ENCODE data around the gene SLC22A12. TPM values are rescaled to one million over a fixed set of nuclear protein-coding genes. Genes with fewer than 3 reads are reported as not detected.

The SLC22A12 gene
- total RNA-seq, 1 donor from 2014 or later, result not detected

DNA sequence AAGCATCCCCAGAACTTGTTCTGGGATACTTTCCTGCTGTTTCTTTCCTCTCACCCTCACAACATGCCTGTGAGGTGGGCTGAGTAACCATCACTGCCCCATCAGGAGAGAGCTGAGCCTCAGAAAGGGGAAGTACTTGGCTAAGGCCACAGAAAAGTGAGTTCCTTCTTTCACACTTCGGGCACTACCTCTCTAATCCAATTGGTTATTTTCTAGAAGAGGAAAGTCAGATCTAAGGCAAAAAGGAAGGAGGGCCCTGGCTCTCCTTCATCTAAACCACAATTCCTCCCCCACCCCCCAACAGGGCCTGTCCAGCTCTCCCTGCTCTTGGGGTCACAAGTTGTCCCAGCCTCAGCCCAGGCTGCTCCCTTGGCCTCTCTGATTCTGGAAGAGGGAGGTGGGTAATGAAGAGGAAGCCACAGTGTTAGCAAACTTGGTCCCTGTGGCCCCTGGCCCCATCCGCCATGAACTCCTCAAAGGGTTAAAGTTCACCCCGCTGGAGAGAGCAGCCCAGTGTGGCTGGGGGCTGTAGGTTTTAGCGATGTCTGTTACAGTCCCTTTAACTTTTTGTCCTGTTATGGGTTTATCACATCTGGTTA is 34.0 kb downstream of the SLC22A12 start:
- no peak for DNase-seq (ENCODE audit: low spot score)

- DNase-seq (ENCODE audit: low spot score), result no peak
Measured at GRCh38 chr11:64626637-64627036, 35.6 kb downstream of the SLC22A12 start.

GRCh38 chr11:64627371-64627770 is 36.4 kb downstream of the SLC22A12 start:
- no peak for DNase-seq (ENCODE audit: low spot score)

- no peak for DNase-seq (ENCODE audit: low spot score)
Measured at GRCh38 chr11:64628596-64628995, 37.6 kb downstream of the SLC22A12 start.

GRCh38 chr11:64629103-64629502 is 38.1 kb downstream of the SLC22A12 start:
- no peak for DNase-seq (ENCODE audit: low spot score)

GRCh38 chr11:64629796-64630562 is 39.0 kb downstream of the SLC22A12 start:
- peak; percentile 57 for DNase-seq (ENCODE audit: low spot score)

DNA sequence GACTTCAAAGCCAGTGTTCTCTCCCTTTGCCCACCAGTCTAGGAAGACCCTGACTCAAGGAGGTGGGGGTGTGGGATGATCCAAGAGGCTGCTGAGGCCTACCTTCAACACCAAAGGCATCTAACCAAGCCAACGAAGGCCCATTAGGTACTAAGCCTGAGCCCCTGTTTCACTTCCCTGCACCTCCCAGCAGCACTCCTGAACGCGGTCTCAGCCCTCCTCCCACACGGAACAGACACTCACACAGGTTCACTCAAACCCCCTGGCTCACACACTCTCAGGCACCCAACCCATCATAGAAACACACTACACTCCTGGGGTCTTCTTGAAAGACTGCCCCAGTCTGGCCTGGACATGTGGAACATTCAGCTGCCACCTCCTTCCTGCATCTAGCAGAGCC is 40.7 kb downstream of the SLC22A12 start:
- no peak for DNase-seq (ENCODE audit: low spot score)

- no peak for DNase-seq (ENCODE audit: low spot score)
Measured at GRCh38 chr11:64632237-64632636, 41.2 kb downstream of the SLC22A12 start.

- no peak for DNase-seq (ENCODE audit: low spot score)
Measured at GRCh38 chr11:64632654-64633053, 41.6 kb downstream of the SLC22A12 start.

DNA sequence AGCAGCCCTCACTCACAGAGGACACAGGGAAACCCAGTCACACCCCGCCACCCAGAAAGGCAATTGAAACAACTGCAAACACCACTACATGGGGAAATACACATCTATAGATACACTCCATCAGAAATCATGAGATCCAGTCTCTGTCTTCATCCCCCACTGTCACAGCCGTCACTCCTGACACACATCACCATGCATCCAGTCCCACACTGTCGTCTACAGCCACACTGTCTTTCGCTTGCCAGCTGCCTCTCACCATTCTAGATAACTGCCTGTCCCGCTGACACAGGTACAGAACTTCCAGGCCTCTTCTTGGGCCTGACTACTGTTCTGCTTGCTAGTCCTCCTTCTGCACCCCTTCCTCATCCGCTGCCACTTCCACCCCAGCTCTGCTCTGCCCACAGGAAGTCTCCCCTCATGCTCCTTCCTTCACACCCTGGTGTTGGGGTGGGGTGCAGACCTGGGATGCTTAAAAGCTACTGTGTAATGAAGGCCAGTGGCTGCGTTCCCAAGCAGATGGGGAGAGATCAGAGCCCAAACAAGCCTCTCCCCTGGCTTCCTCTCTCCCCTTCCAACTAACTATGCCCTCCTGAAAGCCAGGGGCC is 42.6 kb downstream of the SLC22A12 start:
- DNase-seq (ENCODE audit: low spot score), result no peak

DNA sequence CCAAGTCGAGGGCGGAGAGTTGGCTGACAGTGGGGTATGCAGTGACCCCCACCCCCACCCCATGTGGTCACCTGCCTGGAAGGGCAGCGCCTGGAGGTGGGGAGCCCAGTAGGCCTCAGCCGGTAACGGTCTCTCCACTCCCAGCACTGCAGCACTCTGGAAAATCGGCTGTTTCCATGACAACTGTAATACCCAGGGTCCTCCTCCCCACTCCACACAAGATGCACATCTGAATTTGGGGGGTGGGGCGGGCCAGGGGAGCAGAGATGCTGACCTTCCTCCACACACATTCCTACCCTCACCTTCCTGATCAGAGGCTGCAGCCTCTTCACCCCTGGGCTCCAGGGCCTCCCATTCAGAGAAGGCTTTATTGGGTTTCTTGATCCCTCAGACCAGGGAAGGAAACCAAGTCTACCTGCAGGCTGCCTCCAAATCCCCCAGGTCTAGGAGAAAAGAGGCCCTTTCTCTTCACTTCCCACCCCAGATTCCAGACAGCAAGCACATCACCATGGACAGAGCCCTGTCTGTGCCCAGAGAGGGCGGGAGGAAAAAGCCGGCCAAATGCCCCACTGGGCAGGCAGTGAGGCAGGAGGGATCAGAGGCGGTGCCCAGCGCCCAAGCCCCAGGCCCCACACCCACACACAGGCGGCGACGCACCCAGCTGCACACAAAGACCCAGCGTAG is 46.5 kb downstream of the SLC22A12 start:
- DNase-seq (ENCODE audit: low spot score), result no peak

- DNase-seq (ENCODE audit: low spot score), result no peak
Measured at GRCh38 chr11:64638018-64638665, 47.1 kb downstream of the SLC22A12 start.

GRCh38 chr11:64638829-64639228 is 47.8 kb downstream of the SLC22A12 start:
- no peak for DNase-seq (ENCODE audit: low spot score)

DNA sequence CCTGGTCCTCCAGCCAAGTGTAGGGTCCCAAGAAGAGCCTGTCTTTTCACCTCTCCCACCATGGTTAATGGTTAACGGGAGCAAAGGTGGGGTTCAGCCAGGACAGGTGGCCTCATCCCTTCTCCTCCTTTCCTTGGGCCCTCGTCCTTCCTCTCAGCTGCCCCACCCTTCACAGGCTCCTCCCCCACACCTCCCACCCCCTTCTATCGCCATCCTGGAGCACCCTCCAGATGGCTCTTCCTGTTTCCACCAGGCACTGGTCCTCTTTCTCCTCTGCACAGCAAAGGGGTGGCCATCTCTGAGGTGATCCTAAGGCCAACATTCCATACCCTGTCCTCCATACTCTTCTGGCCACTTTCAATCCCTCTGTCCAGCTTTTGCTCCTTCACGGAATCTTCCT is 48.9 kb downstream of the SLC22A12 start:
- DNase-seq (ENCODE audit: low spot score), result no peak

- no peak for DNase-seq (ENCODE audit: low spot score)
Measured at GRCh38 chr11:64641596-64642417, 50.8 kb downstream of the SLC22A12 start.

DNA sequence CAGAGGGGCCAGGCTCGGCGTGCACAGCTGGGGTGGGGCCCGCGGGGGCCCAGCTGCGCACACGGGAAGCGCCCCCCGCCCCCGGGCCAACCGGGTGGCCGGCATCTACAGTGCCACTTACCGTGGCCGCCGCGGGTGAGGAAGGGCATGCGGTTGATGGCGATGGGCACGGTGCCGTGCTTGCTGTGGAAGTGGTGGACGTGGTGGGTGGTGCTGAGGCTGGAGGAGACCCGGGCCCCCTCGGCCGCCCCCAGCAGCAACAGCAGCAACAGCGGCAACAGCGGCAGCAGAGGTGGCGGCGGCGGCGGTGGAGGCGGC is 51.4 kb downstream of the SLC22A12 start:
- no peak for DNase-seq (ENCODE audit: low spot score)

DNA sequence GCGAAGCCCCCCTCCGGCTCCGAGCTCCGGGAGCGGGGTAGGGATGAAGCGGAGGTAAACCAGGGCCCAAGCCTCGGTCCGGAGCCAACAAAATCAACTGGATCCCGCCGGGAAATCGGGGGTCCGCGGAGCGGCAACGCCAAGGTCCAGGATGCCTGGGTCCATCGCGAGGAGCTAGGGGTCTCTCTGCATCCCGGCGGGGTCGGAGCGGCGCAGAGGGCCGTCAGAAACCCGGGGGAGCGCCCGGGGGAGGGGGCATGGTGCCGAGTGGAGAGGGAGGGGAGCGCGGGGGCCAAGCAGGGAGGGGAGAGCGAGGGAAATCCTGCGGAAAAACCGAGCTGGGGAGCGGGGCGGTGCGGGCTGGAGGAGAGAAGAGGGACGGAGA is 51.8 kb downstream of the SLC22A12 start:
- DNase-seq (ENCODE audit: low spot score), result no peak

GRCh38 chr11:64643256-64643881 is 52.3 kb downstream of the SLC22A12 start:
- no peak for DNase-seq (ENCODE audit: low spot score)

DNA sequence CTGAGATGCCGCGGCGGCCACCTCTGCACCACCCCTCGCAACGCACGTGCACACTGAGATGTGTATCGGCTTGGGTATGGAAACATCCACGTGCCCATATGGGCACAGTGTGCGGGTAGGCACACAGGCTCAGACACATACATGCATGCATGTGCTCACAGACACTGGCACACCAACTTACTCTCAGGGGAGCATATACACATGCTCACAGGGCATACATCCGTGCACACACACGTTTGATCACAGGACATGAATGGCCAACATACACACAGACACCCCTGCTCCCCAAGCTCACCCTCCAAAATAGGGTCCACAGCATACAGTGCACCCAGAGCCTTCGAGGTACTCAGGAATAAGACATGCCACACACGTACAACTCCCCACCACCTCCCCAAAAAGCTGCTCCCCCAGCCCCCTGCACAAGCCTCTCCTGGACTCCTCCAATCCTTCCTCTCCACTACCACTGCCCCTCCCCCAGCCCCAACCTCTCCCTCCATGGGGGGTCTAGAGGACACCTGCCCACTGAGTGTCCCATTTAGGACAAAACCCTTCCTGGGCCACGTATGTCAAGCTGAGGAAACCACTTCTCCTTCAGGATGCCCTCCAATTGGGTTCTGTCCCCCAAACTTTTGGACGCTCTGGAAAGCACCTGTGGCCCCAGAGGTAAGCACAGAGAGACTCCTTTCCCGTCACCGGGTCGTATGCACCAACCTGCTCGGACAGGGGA is 53.1 kb downstream of the SLC22A12 start:
- DNase-seq (ENCODE audit: low spot score), result no peak

DNA sequence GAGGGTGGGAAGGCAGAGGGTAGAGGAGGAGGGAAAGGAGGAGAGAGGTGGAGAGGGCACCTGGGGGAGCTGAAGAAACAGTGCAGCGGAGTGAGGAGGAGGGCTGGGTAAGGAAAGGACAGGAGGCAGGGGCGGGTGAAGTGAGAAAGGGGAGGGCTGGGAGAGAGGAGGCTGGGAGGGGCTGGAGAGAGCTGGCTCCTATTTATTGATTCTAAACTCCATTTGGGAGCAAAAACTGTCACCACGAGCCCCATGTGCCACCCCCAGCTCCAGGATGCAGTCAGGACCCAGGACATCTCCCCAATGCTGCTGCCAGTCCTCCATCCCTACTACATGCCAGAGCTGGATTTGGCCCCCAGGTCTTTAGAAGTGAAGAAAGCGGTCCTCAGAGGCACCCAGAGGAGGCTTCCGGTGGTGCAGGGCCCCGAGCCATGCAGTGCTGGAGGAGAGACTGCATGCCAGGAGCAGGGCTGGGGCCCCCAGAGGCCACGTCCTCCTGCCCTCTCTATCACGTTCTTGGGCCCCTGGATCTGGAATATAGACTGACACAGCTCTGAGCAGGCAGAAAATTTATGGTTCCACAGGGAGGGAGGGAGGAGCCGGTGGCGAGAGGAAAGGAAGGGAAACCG is 53.7 kb downstream of the SLC22A12 start:
- DNase-seq (ENCODE audit: low spot score), result no peak

Data from ureter (tissue), 1 donor.